Kidney (tissue), 14 donors: ENCODE measurements around the gene RXRB. TPM values are rescaled to one million over a fixed set of nuclear protein-coding genes. Genes with fewer than 3 reads are reported as not detected.
A peak's percentile ranks its signal among the peaks of the same experiment; 100 is the strongest.

Source experiments
- DNase-seq, 5 donors: peaks; one replicate each; pipeline ENCODE4 v3.0.0-alpha.2; 2013 to 2020
- FAIRE-seq: peaks from 2 replicates; lab custom pipeline; 2012; peaks lifted over from hg19 to GRCh38; lab: Jason Lieb, UNC
- H3K27ac ChIP-seq, 2 donors: one replicate each; pipeline ENCODE4 v1.7.0; 2013; ENCODE audit warnings: low read depth in 2 of 2, low read length in 2 of 2, inconsistent platforms in 1 of 2
- H3K27me3 ChIP-seq: one replicate; pipeline ENCODE4 v1.7.1; 2013; ENCODE audit warnings: low read length, inconsistent platforms; ENCODE audit not compliant: control insufficient read depth, insufficient read depth
- H3K36me3 ChIP-seq, 3 donors: one replicate each; pipeline versions ENCODE4 v1.7.0 to v1.7.1; 2013; ENCODE audit warnings: low read length in 3 of 3, control low read depth in 1 of 3, inconsistent platforms in 1 of 3; ENCODE audit not compliant: insufficient read depth in 3 of 3, control insufficient read depth in 2 of 3
- H3K4me1 ChIP-seq, 3 donors: one replicate each; pipeline versions ENCODE4 v1.7.0 to v1.7.1; 2013; ENCODE audit warnings: low read length in 3 of 3, inconsistent platforms in 1 of 3, low read depth in 1 of 3; ENCODE audit not compliant: control insufficient read depth in 2 of 3, insufficient read depth in 2 of 3
- H3K4me3 ChIP-seq, 3 donors: one replicate each; pipeline versions ENCODE4 v1.7.0 to v1.8.1; 2013; ENCODE audit warnings: low read length in 3 of 3, control low read depth in 1 of 3, inconsistent platforms in 1 of 3
- H3K9ac ChIP-seq, 3 donors: one replicate each; pipeline versions ENCODE4 v1.7.0 to v1.7.1; 2013; ENCODE audit warnings: low read length in 3 of 3, control low read depth in 1 of 3, inconsistent platforms in 1 of 3
- H3K9me3 ChIP-seq, 3 donors: one replicate each; pipeline versions ENCODE4 v1.7.0 to v1.7.1; 2013; ENCODE audit warnings: low read length in 3 of 3, control low read depth in 1 of 3, inconsistent platforms in 1 of 3; ENCODE audit not compliant: control insufficient read depth in 2 of 3, insufficient read depth in 1 of 3
- CTCF ChIP-seq: IDR thresholded peaks from 3 replicates; pipeline ENCODE4 v1.5.1; 2012; ENCODE audit warnings: mild to moderate bottlenecking, moderate library complexity, borderline replicate concordance; ENCODE audit not compliant: insufficient read depth; ENCODE audit errors: extremely low read depth
- intact Hi-C: fragments of 100-400 bp; cut with DNase I; formaldehyde crosslinking; loops from one replicate; pipeline ENCODE4 v1.11.1; 2022
- polyA plus RNA-seq: library from polyadenylated mRNA; stranded (reverse); fragments of 350-450 nt; fragmentation: Illumina TruSeq; extraction: RNeasy Lipid Tissue Mini Kit (QIAGEN cat#74804); gene quantifications from one replicate; pipeline ENCODE4 v1.2.3, GENCODE V29; 2014; ENCODE audit warnings: low read depth, low replicate concordance; ENCODE audit not compliant: insufficient read depth
- total RNA-seq: library from RNA; stranded (reverse); fragmentation: NEBNext Ultra II Directional; extraction: Animal tissue kit (Norgen Biotek cat#: 25700); gene quantifications from one replicate; pipeline ENCODE4 v1.2.1, GENCODE V29; 2021
- donor health status: control.
- donor health status: control.
- donor health status: control.
- donor health status: control.
- donor health status: control.
- donor health status: DM: yes; HTN: yes; CAD: no.
- donor health status: Normal renal cell carcinoma (clear cell type).

Gene RXRB
- total and polyA plus RNA-seq, 2 donors from 2014 or later: 35.7 to 52.2 TPM

- TF ChIP-seq CTCF: no peak
- H3K9ac ChIP-seq: no peak overlapping the region
- no peaks in the 10 kb centered on the region for H3K36me3 ChIP-seq
- H3K27me3 ChIP-seq: peaks cover 4% of the 10 kb centered on the region
- DNase-seq (no peak), FAIRE-seq (no peak)
- H3K4me3 ChIP-seq: no peak overlapping the region
- intact Hi-C loops: no loop called here
- no peaks in the 10 kb centered on the region for H3K9me3 ChIP-seq
- H3K4me1 ChIP-seq: peaks cover 0 to 3% (median 1%) of the 10 kb centered on the region in 3 donors
- H3K27ac ChIP-seq: no peak overlapping the region
These were observed 12.7 kb downstream of the RXRB start for GRCh38 chr6:33187809-33188208.

- Histone ChIP-seq H3K27ac (no peak overlapping the region), H3K9ac (no peak overlapping the region), H3K9me3 (no peaks in the 10 kb centered on the region), H3K4me1 (no peaks in the 10 kb centered on the region), H3K36me3 (no peaks in the 10 kb centered on the region), H3K27me3 (no peaks in the 10 kb centered on the region), H3K4me3 (no peak overlapping the region)
- FAIRE-seq: no peak
- intact Hi-C loops: no loop called here
- no peak for DNase-seq
- no peak for TF ChIP-seq CTCF
These were observed 14.7 kb downstream of the RXRB start for GRCh38 chr6:33185654-33186187.

GRCh38 chr6:33185190-33185589 lies 15.3 kb downstream of the RXRB start:
- intact Hi-C loops: no loop called here
- H3K27ac ChIP-seq: no peak overlapping the region
- DNase-seq (peak in 1 of 5 donors; percentile 70), FAIRE-seq (no peak)
- TF ChIP-seq CTCF: no peak
- H3K27me3 ChIP-seq: no peaks in the 10 kb centered on the region
- no peak overlapping the region for H3K4me3 ChIP-seq
- H3K9me3 ChIP-seq: no peaks in the 10 kb centered on the region
- no peaks in the 10 kb centered on the region for H3K36me3 ChIP-seq
- no peak overlapping the region for H3K9ac ChIP-seq
- no peaks in the 10 kb centered on the region for H3K4me1 ChIP-seq
